ENCODE results near the gene LAD1.

- TF ChIP-seq CBX8 (IDR thresholded peaks at IDR 0.05), result no peak
- TF ChIP-seq POLR2A (IDR thresholded peaks at IDR 0.05; ENCODE audit: low read length), result no peak
- no peak for TF ChIP-seq ESRRA (IDR thresholded peaks at IDR 0.05; ENCODE audit: borderline replicate concordance, low read length)
- no peak for TF ChIP-seq CTCF (IDR thresholded peaks at IDR 0.05)
- TF ChIP-seq RNF2 (IDR thresholded peaks at IDR 0.05; ENCODE audit: borderline replicate concordance, low read depth), result no peak
Observed at GRCh38 chr1:201427963-201428362, 28.8 kb upstream of the LAD1 start.

Data from A549 (cell line).